K562 (cell line): ENCODE measurements around the gene PRDM2. TPM values are rescaled to one million over a fixed set of nuclear protein-coding genes. Genes with fewer than 3 reads are reported as not detected.

ENCODE experiments used
- ARID2 ChIP-seq: fragments of 450-650 bp; IDR thresholded peaks from 2 replicates; pipeline ENCODE4 v1.6.1; 2017; ENCODE audit warnings: antibody characterized with exemption, mild to moderate bottlenecking
- CBFA2T2 ChIP-seq: fragments of 450-650 bp; conservative IDR thresholded peaks from 2 replicates; pipeline ENCODE4 v1.6.1; 2017; ENCODE audit warnings: mild to moderate bottlenecking
- DIDO1 ChIP-seq: fragments of 450-650 bp; IDR thresholded peaks from 2 replicates; pipeline ENCODE4 v1.6.1; 2016; ENCODE audit warnings: low read depth, missing biosample characterization, missing genetic modification characterization
- FOSL1 ChIP-seq: fragments of 200-800 bp; sonication (Bioruptor generic); conservative IDR thresholded peaks from 2 replicates; pipeline ENCODE4 v1.6.1; 2016; ENCODE audit warnings: missing genetic modification characterization, missing compliant biosample characterization
- GABPA ChIP-seq: fragments of 200-800 bp; sonication (Bioruptor generic); conservative IDR thresholded peaks from 2 replicates; pipeline ENCODE4 v1.6.1; 2016; ENCODE audit warnings: low read depth, missing genetic modification characterization, missing compliant biosample characterization
- GATAD2A ChIP-seq: fragments of 450-650 bp; IDR thresholded peaks from 2 replicates; pipeline ENCODE4 v1.6.1; 2017
- RERE ChIP-seq: sonication (generic); formaldehyde crosslinking; IDR thresholded peaks from 2 replicates; pipeline ENCODE4 v1.8.0; 2023; ENCODE audit warnings: missing genetic modification reagents, mild to moderate bottlenecking, borderline replicate concordance
- REST ChIP-seq, 2 experiments: fragments of 450-650 bp; formaldehyde crosslinking in 1 of 2; IDR thresholded peaks; 2 replicates each; pipeline versions ENCODE4 v1.4.0 to v1.6.1; 2014 to 2020; ENCODE audit warnings: mild to moderate bottlenecking in 2 of 2, borderline replicate concordance in 1 of 2, low read depth in 1 of 2
- TCF7L2 ChIP-seq: fragments of 150-350 bp; IDR thresholded peaks from 2 replicates; pipeline ENCODE4 v1.6.1; 2016; ENCODE audit warnings: low read depth, mild to moderate bottlenecking, low read length, moderate library complexity
- XRCC3 ChIP-seq: fragments of 450-650 bp; IDR thresholded peaks from 2 replicates; pipeline ENCODE4 v1.6.1; 2017; ENCODE audit warnings: mild to moderate bottlenecking, moderate library complexity
- ZNF445 ChIP-seq: fragments of 250-450 bp; sonication (Bioruptor Pico); IDR thresholded peaks from 2 replicates; pipeline ENCODE4 v1.4.0; 2020; ENCODE audit warnings: low read depth, mild to moderate bottlenecking, moderate library complexity
- ZNF655 ChIP-seq: fragments of 250-450 bp; sonication (Bioruptor Pico); IDR thresholded peaks from 2 replicates; pipeline ENCODE4 v1.5.0; 2021
- ZNF766 ChIP-seq: fragments of 200-800 bp; sonication (Bioruptor generic); conservative IDR thresholded peaks from 2 replicates; pipeline ENCODE4 v1.6.1; 2016; ENCODE audit warnings: missing genetic modification characterization, missing compliant biosample characterization
- polyA plus RNA-seq, 8 experiments: library from polyadenylated mRNA; depleted of rRNA in 4 of 8; stranded (reverse) in 5 of 8; unstranded in 3 of 8; fragments of >200 nt; fragmentation: Nextera tagmentation in 2 of 8; fragmentation: Illumina TruSeq in 1 of 8; extraction: Ambion mirVana in 2 of 8; extraction: Trizol in 1 of 8; gene quantifications; 2 replicates each; pipeline versions ENCODE4 v1.2.1 to v1.2.3, GENCODE V29; 2011 to 2014; ENCODE audit warnings: inconsistent platforms in 1 of 8, missing spikeins in 1 of 8
- total RNA-seq, 7 experiments: library from RNA; depleted of rRNA in 6 of 7; stranded (reverse); fragments of >200 nt in 6 of 7; fragmentation: Illumina TruSeq in 2 of 7; extraction: Trizol in 2 of 7; gene quantifications; 2 replicates each; pipeline versions ENCODE4 v1.2.1 to v1.2.3, GENCODE V29; 2011 to 2021; ENCODE audit warnings: low replicate concordance in 1 of 7

Gene PRDM2
- total and polyA plus RNA-seq, 9 of the 15 experiments (the other 6 are each of a cell fraction or from before 2014, with no cell fraction given): 5.4 to 27.6 (median 12.5) TPM

- TF ChIP-seq REST (IDR thresholded peaks at IDR 0.05; ENCODE audit: borderline replicate concordance) (peak; percentile 57; the same call in 1 of the 2 replicates), REST (CRISPR knock-in tag; IDR thresholded peaks at IDR 0.05; ENCODE audit: low read depth) (no peak), ZNF655 (CRISPR knock-in tag) (no peak), DIDO1 (tag) (no peak), CBFA2T2 (no peak), ARID2 (no peak), RERE (no peak), ZNF445 (CRISPR knock-in tag) (no peak), XRCC3 (no peak), ZNF766 (CRISPR knock-in tag) (no peak), FOSL1 (tag) (no peak), TCF7L2 (no peak), GATAD2A (no peak), GABPA (tag) (no peak)
Measured at GRCh38 chr1:13813398-13814012, 113.5 kb downstream of the PRDM2 start (continued).
